Effector memory CD8-positive, alpha-beta T cell (primary cell): Measurements from ENCODE around the gene TES.
"Not testable (repeated sequence)": the region's sequence is repeated elsewhere in the genome, so short reads cannot be mapped to it uniquely, and the experiment has no call there.

ENCODE experiments used
- ATAC-seq: fragments of 150-1000 bp; cut with Tn5 transposase; replicated peaks from 2 replicates; pipeline ENCODE4 v1.10.0; 2021; ENCODE audit warnings: mild to moderate bottlenecking, moderate library complexity
- DNase-seq, 3 experiments: peaks; one replicate each; pipeline ENCODE4 v3.0.0; 2021
- H3K27ac Mint-ChIP-seq, 2 donors: one replicate each; pipeline ENCODE4 v1.8.0; 2022; ENCODE audit warnings: mild to moderate bottlenecking in 2 of 2, mixed read lengths in 2 of 2, moderate library complexity in 2 of 2
- H3K27me3 Mint-ChIP-seq, 2 donors: one replicate each; pipeline ENCODE4 v1.8.0; 2022; ENCODE audit warnings: mixed read lengths in 2 of 2
- H3K36me3 Mint-ChIP-seq: one replicate; pipeline ENCODE4 v1.8.0; 2022; ENCODE audit warnings: mild to moderate bottlenecking, moderate library complexity, mixed read lengths; ENCODE audit not compliant: insufficient read depth
- H3K4me1 Mint-ChIP-seq, 2 donors: one replicate each; pipeline ENCODE4 v1.8.0; 2022; ENCODE audit warnings: low read depth in 2 of 2, mixed read lengths in 2 of 2
- H3K4me3 Mint-ChIP-seq, 2 donors: one replicate each; pipeline ENCODE4 v1.8.0; 2022; ENCODE audit warnings: mild to moderate bottlenecking in 2 of 2, mixed read lengths in 2 of 2, moderate library complexity in 2 of 2
- H3K9me3 Mint-ChIP-seq, 2 donors: one replicate each; pipeline ENCODE4 v1.8.0; 2022; ENCODE audit warnings: mixed read lengths in 2 of 2

Gene TES

GRCh38 chr7:116231949-116232348 lies 21.6 kb downstream of the TES start:
- ATAC-seq (no peak), DNase-seq (no peak)
- Mint-ChIP-seq H3K4me3 (peak overlapping the region in 1 of 2 donors; percentile 9), H3K27me3 (no peaks in the 10 kb centered on the region), H3K27ac (peak overlapping the region; percentile 8 to 72), H3K9me3 (no peaks in the 10 kb centered on the region), H3K36me3 (peaks cover 22% of the 10 kb centered on the region), H3K4me1 (peaks cover 32 to 74% of the 10 kb centered on the region in 2 donors)

DNA sequence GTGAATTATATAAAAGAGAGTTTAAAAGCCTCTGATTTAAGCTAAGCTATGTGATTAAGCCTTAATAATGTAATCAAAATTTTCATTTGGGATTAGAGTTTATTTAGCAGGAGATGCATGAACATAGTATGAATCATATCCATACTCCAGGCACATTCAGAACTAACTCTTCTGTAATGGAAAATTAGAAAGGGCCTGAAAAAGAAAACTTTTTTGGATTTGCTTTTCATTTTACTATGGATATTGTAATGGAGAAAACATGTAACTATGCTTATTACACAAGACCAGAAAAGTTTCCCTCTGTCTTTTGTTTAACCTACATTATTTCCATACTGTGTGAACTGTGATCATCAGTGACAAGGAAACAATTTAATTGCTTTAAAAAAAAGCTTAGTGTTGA lies 22.0 kb downstream of the TES start:
- H3K4me3 Mint-ChIP-seq = peak overlapping the region in 1 of 2 donors; percentile 9
- H3K27ac Mint-ChIP-seq = peak overlapping the region; percentile 8 to 72
- ATAC-seq (no peak), DNase-seq (no peak)
- no peaks in the 10 kb centered on the region for H3K9me3 Mint-ChIP-seq
- H3K36me3 Mint-ChIP-seq = peaks cover 23% of the 10 kb centered on the region
- peaks cover 34 to 75% of the 10 kb centered on the region in 2 donors for H3K4me1 Mint-ChIP-seq
- no peaks in the 10 kb centered on the region for H3K27me3 Mint-ChIP-seq

DNA sequence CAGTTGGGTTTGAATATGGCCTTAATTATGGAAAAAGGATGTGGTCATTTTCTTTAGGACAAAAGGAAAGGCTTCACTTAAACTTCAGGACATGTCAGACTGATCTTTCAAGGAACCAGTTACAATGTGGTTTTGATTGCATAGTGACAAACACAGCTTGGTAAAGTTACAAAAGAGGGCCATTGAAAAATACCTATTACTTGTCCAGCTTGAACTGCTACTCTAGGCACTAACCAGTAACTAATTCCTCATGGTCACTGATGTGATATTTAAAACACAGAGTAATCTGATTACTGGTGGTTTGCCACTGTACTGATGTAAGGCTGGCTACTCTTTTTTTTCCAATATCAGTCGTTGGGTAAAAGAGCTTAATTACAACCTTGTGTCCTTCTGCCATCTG lies 22.6 kb downstream of the TES start:
- Mint-ChIP-seq H3K9me3 (no peaks in the 10 kb centered on the region), H3K4me3 (no peak overlapping the region), H3K36me3 (peaks cover 28% of the 10 kb centered on the region), H3K4me1 (peaks cover 39 to 76% of the 10 kb centered on the region in 2 donors), H3K27ac (peak overlapping the region in 1 of 2 donors; percentile 88), H3K27me3 (no peaks in the 10 kb centered on the region)
- DNase-seq (no peak), ATAC-seq (no peak)

DNA sequence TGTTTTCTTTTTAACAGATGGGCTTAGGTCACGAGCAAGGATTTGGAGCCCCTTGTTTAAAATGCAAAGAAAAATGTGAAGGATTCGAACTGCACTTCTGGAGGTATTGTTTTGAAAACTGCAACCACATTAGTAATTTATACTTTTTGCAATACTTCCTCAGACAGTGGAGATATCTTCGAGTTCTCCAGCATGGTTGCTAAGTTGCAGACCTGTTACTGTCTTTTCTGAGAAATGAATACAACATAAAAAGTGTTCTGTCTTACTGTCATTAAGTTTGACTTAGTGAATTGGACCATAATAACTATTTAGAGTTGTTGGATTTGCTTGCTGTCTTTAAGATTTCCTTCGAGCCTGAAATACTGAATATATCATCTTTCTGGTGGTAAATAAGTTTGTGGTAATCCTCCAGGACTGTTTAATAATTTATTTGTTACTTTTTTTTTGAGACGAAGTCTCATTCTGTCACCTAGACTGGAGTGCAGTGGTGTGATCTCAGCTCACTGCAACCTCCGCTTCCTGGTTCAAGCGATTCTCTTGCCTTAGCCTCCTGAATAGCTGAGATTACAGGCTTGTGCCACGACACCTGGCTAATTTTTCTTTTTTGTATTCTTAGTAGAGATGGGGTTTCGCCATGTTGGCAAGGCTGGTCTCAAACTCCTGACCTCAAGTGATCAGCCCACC lies 24.3 kb downstream of the TES start:
- H3K4me1 Mint-ChIP-seq = peaks cover 38 to 72% of the 10 kb centered on the region in 2 donors
- no peaks in the 10 kb centered on the region for H3K9me3 Mint-ChIP-seq

GRCh38 chr7:116235380-116235779 lies 25.0 kb downstream of the TES start:
- Mint-ChIP-seq H3K4me1 (peaks cover 31 to 68% of the 10 kb centered on the region in 2 donors), H3K4me3 (peak overlapping the region; percentile 31 to 58), H3K27ac (peak overlapping the region; percentile 75 to 88), H3K36me3 (peaks cover 43% of the 10 kb centered on the region), H3K9me3 (no peaks in the 10 kb centered on the region), H3K27me3 (no peaks in the 10 kb centered on the region)
- DNase-seq = no peak
- peak; percentile 18 for ATAC-seq

More for the DNA sequence above, 24.3 kb downstream of the TES start:
- Mint-ChIP-seq H3K27me3 (no peaks in the 10 kb centered on the region), H3K27ac (peak overlapping the region; percentile 75 to 88), H3K36me3 (peaks cover 40% of the 10 kb centered on the region), H3K4me3 (peak overlapping the region; percentile 31 to 58)
- DNase-seq (no peak), ATAC-seq (peak; percentile 40)

DNA sequence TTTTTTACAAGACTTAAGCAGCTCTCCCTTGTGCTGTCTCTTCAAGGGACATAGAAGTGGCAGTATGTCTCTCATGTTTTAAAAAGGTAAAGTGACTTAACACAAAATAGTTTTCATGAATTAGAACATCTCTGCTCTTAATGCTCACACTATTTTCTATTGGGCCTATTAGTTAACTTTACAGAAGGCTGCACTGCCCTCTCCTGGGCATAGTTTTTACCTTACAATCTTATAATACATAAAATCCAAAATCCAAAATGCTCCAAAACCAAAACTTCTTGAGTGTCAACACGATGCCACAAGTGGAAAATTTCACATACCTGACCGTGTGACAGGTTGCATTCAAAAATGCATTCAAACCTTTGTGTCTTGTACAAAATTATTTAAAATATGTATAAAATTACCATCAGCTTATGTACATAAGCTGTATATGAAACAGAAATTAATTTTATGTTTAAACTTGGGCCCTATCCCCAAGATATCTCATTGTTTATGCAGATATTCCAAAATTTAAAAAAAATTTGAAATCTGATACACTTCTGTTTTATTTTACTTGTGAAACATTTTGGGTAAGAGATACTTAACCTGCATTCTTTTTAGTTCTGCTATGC lies 25.8 kb downstream of the TES start:
- ATAC-seq = peak; percentile 84
- Mint-ChIP-seq H3K27ac (peak overlapping the region in 1 of 2 donors; percentile 88), H3K36me3 (peaks cover 44% of the 10 kb centered on the region), H3K27me3 (no peaks in the 10 kb centered on the region), H3K4me1 (peaks cover 26 to 68% of the 10 kb centered on the region in 2 donors), H3K4me3 (no peak overlapping the region), H3K9me3 (no peaks in the 10 kb centered on the region)
- DNase-seq = peak; percentile 51 to 69 (median 57)

DNA sequence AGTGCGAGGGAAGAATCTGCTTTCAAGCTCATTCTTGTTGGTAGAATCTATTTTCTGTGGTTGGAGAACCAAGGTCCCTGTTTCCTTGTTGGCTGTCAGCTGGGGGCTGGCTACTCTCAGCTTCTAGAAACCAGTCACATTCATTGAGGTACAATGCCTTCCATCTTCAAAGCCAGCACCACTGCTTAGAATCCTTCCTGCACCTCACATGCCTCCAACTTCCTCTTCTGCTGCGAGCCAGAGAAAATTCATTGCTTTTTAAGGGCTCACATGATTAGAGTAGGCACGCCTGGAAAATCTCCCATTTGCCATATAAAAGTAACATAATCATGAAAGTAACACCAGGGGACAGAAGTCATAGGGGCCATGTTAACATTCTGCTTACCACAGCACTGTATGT lies 28.7 kb downstream of the TES start:
- DNase-seq (no peak), ATAC-seq (no peak)
- Mint-ChIP-seq H3K36me3 (peaks cover 60% of the 10 kb centered on the region), H3K27me3 (no peaks in the 10 kb centered on the region), H3K27ac (peak overlapping the region; percentile 68 to 81), H3K4me3 (no peak overlapping the region), H3K9me3 (no peaks in the 10 kb centered on the region), H3K4me1 (peaks cover 16 to 62% of the 10 kb centered on the region in 2 donors)

DNA sequence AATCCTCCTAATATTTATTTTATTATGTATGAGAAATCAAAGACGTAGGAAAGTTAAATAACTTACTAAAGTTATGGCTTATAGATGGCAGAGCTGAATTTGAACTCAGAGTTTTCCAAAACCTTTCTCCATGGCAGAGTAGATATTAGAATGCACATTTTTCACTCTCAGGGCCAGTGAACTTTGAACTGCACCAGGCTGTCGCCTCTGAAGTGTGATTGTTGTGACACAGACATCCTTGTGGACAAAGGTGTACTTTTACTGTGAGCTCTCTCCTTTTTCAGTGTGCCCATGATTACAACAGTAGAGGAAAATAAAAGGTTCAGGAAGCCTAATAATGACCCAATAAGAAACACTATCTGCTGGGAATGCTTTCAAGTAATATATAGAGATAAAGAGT lies 29.1 kb downstream of the TES start:
- Mint-ChIP-seq H3K4me3 (no peak overlapping the region), H3K27ac (peak overlapping the region; percentile 68 to 81), H3K36me3 (peaks cover 61% of the 10 kb centered on the region), H3K4me1 (peaks cover 16 to 60% of the 10 kb centered on the region in 2 donors), H3K9me3 (no peaks in the 10 kb centered on the region), H3K27me3 (no peaks in the 10 kb centered on the region)
- ATAC-seq (no peak), DNase-seq (no peak)

DNA sequence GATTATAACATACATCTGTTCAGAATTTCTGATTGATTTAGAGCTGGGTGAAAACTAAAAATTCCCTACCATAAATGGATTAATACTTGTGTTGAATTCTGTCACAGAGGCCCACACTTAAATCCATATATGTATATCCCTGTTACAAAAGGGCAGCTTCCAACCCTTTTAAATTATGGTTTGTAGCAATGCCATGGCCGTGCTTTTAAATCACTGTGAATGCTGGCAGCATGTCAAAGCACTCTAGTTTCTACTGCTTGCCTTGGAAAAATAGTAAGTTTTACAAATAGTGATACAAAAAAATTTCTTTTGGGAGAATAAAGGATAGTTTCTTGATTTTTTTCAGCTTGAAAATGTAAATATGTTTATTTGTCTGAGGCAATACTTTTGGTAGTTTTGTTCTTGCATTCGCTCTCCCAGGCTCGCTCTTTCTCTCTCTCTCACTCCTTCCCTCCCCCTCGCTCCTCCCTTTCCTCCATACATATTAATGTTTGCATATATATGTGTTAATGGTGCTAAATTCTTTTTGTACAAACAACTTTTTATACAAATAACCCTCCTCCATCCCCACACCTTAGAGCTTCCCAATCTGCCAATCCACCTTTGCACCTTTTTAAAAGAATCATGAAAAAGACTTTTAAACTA lies 29.8 kb downstream of the TES start:
- Mint-ChIP-seq H3K4me1 (peaks cover 17 to 55% of the 10 kb centered on the region in 2 donors), H3K36me3 (peaks cover 64% of the 10 kb centered on the region), H3K4me3 (no peak overlapping the region), H3K27me3 (no peaks in the 10 kb centered on the region), H3K27ac (peak overlapping the region in 1 of 2 donors; percentile 81), H3K9me3 (no peaks in the 10 kb centered on the region)
- ATAC-seq (no peak), DNase-seq (no peak)

GRCh38 chr7:116241291-116241690 lies 31.0 kb downstream of the TES start:
- peaks cover 62% of the 10 kb centered on the region for H3K36me3 Mint-ChIP-seq
- H3K9me3 Mint-ChIP-seq = no peaks in the 10 kb centered on the region
- no peak overlapping the region for H3K4me3 Mint-ChIP-seq
- H3K27me3 Mint-ChIP-seq = no peaks in the 10 kb centered on the region
- H3K27ac Mint-ChIP-seq = peak overlapping the region in 1 of 2 donors; percentile 81
- ATAC-seq (no peak), DNase-seq (no peak)
- peaks cover 26 to 58% of the 10 kb centered on the region in 2 donors for H3K4me1 Mint-ChIP-seq

- Mint-ChIP-seq H3K27ac (no peak overlapping the region), H3K4me1 (peaks cover 29 to 59% of the 10 kb centered on the region in 2 donors), H3K36me3 (peaks cover 54% of the 10 kb centered on the region), H3K4me3 (no peak overlapping the region), H3K9me3 (no peaks in the 10 kb centered on the region), H3K27me3 (no peaks in the 10 kb centered on the region)
- ATAC-seq (no peak), DNase-seq (no peak)
Measured at GRCh38 chr7:116242178-116242577, 31.8 kb downstream of the TES start.

- DNase-seq (no peak), ATAC-seq (no peak)
- Mint-ChIP-seq H3K4me3 (no peak overlapping the region), H3K27me3 (no peaks in the 10 kb centered on the region), H3K27ac (peak overlapping the region in 1 of 2 donors; percentile 2), H3K9me3 (no peaks in the 10 kb centered on the region), H3K36me3 (peaks cover 48% of the 10 kb centered on the region), H3K4me1 (peaks cover 23 to 55% of the 10 kb centered on the region in 2 donors)
Measured at GRCh38 chr7:116242759-116243158, 32.4 kb downstream of the TES start.

DNA sequence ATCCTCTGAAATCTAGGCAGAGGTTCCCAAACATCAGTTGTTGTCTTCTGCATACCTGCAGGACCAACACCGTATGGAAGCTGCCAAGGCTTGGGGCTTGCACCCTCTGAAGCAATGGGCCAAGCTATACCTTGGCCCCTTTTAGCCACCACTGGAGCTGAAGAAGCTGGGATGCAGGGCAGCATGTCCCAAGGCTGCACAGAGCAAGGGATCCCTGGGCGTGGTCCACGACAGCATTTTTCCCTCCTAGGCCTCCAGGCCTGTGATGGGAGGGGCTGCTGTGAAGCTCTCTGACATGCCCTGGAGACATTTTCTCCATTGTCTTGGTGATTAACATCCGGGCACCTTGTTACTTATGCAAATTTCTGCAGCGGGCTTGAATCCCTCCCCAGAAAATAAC lies 34.5 kb downstream of the TES start:
- Mint-ChIP-seq H3K4me1 (peaks cover 22 to 54% of the 10 kb centered on the region in 2 donors), H3K36me3 (peaks cover 44% of the 10 kb centered on the region), H3K27ac (peak overlapping the region; percentile 31 to 54)
- H3K27me3 Mint-ChIP-seq, ATAC-seq, DNase-seq, H3K4me3 Mint-ChIP-seq, H3K9me3 Mint-ChIP-seq: not testable (repeated sequence)
